ENCODE measurements around the gene C20orf141.

Gene C20orf141

GRCh38 chr20:2798095-2798805 is 16.5 kb upstream of the C20orf141 start:
- no peaks in the 10 kb centered on the region for H3F3A ChIP-seq (ENCODE audit: insufficient read depth)
- H4K20me1 ChIP-seq (ENCODE audit: low read depth, low read length) = no peaks in the 10 kb centered on the region
- H2AFZ ChIP-seq (ENCODE audit: low read depth, low read length, severe bottlenecking) = no peak overlapping the region
- TF ChIP-seq CTCF (IDR thresholded peaks at IDR 0.05; ENCODE audit: insufficient read depth, low read length, poor library complexity, severe bottlenecking) (no peak), EZH2phosphoT487 (conservative IDR thresholded peaks at IDR 0.05; ENCODE audit: low read length) (no peak)
- no peaks in the 10 kb centered on the region for H3K79me2 ChIP-seq (ENCODE audit: insufficient read depth, low read length)
- no peaks in the 10 kb centered on the region for H3K36me3 ChIP-seq (ENCODE audit: low read length)
- H3K27me3 ChIP-seq (ENCODE audit: low read length) = no peaks in the 10 kb centered on the region
- H3K9me2 ChIP-seq (replicated peaks; ENCODE audit: insufficient read depth, low read length) = no peaks in the 10 kb centered on the region
- no peaks in the 10 kb centered on the region for H3K9me3 ChIP-seq (ENCODE audit: insufficient read depth, low read length)
- no peak overlapping the region for H3K4me2 ChIP-seq (ENCODE audit: low read depth, low read length, poor library complexity, severe bottlenecking)
- H3K27ac ChIP-seq (ENCODE audit: low read depth, low read length) = no peak overlapping the region
- H3K9ac ChIP-seq (ENCODE audit: low read length) = no peak overlapping the region
- H3K4me3 ChIP-seq (ENCODE audit: insufficient read depth, low read length, poor library complexity, severe bottlenecking) = no peak overlapping the region

- Histone ChIP-seq H3K79me2 (ENCODE audit: insufficient read depth, low read length) (no peaks in the 10 kb centered on the region), H3K4me3 (ENCODE audit: insufficient read depth, low read length, poor library complexity, severe bottlenecking) (no peak overlapping the region), H3F3A (ENCODE audit: insufficient read depth) (no peaks in the 10 kb centered on the region), H3K27ac (ENCODE audit: low read depth, low read length) (no peak overlapping the region), H4K20me1 (ENCODE audit: low read depth, low read length) (no peaks in the 10 kb centered on the region), H3K9ac (ENCODE audit: low read length) (no peak overlapping the region), H3K36me3 (ENCODE audit: low read length) (no peaks in the 10 kb centered on the region), H3K9me2 (replicated peaks; ENCODE audit: insufficient read depth, low read length) (no peaks in the 10 kb centered on the region), H3K9me3 (ENCODE audit: insufficient read depth, low read length) (no peaks in the 10 kb centered on the region), H2AFZ (ENCODE audit: low read depth, low read length, severe bottlenecking) (no peak overlapping the region), H3K27me3 (ENCODE audit: low read length) (no peaks in the 10 kb centered on the region), H3K4me2 (ENCODE audit: low read depth, low read length, poor library complexity, severe bottlenecking) (no peak overlapping the region)
- TF ChIP-seq EZH2phosphoT487 (conservative IDR thresholded peaks at IDR 0.05; ENCODE audit: low read length) (no peak), CTCF (IDR thresholded peaks at IDR 0.05; ENCODE audit: insufficient read depth, low read length, poor library complexity, severe bottlenecking) (no peak)
These were observed 16.0 kb upstream of the C20orf141 start for GRCh38 chr20:2798814-2799213.

GRCh38 chr20:2799271-2799670 is 15.5 kb upstream of the C20orf141 start:
- TF ChIP-seq CTCF (IDR thresholded peaks at IDR 0.05; ENCODE audit: insufficient read depth, low read length, poor library complexity, severe bottlenecking) (no peak), EZH2phosphoT487 (conservative IDR thresholded peaks at IDR 0.05; ENCODE audit: low read length) (no peak)
- Histone ChIP-seq H2AFZ (ENCODE audit: low read depth, low read length, severe bottlenecking) (no peak overlapping the region), H3K9me3 (ENCODE audit: insufficient read depth, low read length) (no peaks in the 10 kb centered on the region), H3K36me3 (ENCODE audit: low read length) (no peaks in the 10 kb centered on the region), H3K9me2 (replicated peaks; ENCODE audit: insufficient read depth, low read length) (no peaks in the 10 kb centered on the region), H3K4me3 (ENCODE audit: insufficient read depth, low read length, poor library complexity, severe bottlenecking) (no peak overlapping the region), H4K20me1 (ENCODE audit: low read depth, low read length) (no peaks in the 10 kb centered on the region), H3K27ac (ENCODE audit: low read depth, low read length) (no peak overlapping the region), H3K9ac (ENCODE audit: low read length) (no peak overlapping the region), H3K27me3 (ENCODE audit: low read length) (no peaks in the 10 kb centered on the region), H3K4me2 (ENCODE audit: low read depth, low read length, poor library complexity, severe bottlenecking) (no peak overlapping the region), H3F3A (ENCODE audit: insufficient read depth) (no peaks in the 10 kb centered on the region), H3K79me2 (ENCODE audit: insufficient read depth, low read length) (no peaks in the 10 kb centered on the region)
